ENCODE results near the gene PRPH2.
A peak's percentile ranks its signal among the peaks of the same experiment; 100 is the strongest.

Gene PRPH2

GRCh38 chr6:42722497-42722896, at the start of gene PRPH2:
PRPH2 (minus strand) TSS chr6:42722597; CDS start chr6:42722334, 263 bp downstream.
- peaks cover 17% of the 10 kb centered on the region for H3K4me1 Mint-ChIP-seq (ENCODE audit: low read depth)
- H3K9me3 Mint-ChIP-seq (ENCODE audit: low read depth) = no peaks in the 10 kb centered on the region
- H3K27ac Mint-ChIP-seq = no peak within 1 kb of the TSS
- H3K36me3 Mint-ChIP-seq = no peaks in the 10 kb centered on the region
- H3K27me3 Mint-ChIP-seq = no peaks in the 10 kb centered on the region
- no peak within 1 kb of the TSS for H3K4me3 Mint-ChIP-seq

GRCh38 chr6:42771741-42772100, 49.3 kb upstream of the PRPH2 start:
- H3K27ac Mint-ChIP-seq = peak overlapping the region; percentile 100
- peaks cover 68% of the 10 kb centered on the region for H3K4me1 Mint-ChIP-seq (ENCODE audit: low read depth)
- peaks cover 2% of the 10 kb centered on the region for H3K36me3 Mint-ChIP-seq
- H3K4me3 Mint-ChIP-seq = peak overlapping the region; percentile 84
- no peaks in the 10 kb centered on the region for H3K27me3 Mint-ChIP-seq
- H3K9me3 Mint-ChIP-seq (ENCODE audit: low read depth) = no peaks in the 10 kb centered on the region

- no peaks in the 10 kb centered on the region for H3K9me3 Mint-ChIP-seq (ENCODE audit: low read depth)
- peaks cover 10% of the 10 kb centered on the region for H3K36me3 Mint-ChIP-seq
- H3K27me3 Mint-ChIP-seq = no peaks in the 10 kb centered on the region
- H3K27ac Mint-ChIP-seq = peak overlapping the region; percentile 72
- H3K4me1 Mint-ChIP-seq (ENCODE audit: low read depth) = peaks cover 62% of the 10 kb centered on the region
- H3K4me3 Mint-ChIP-seq = no peak overlapping the region
These were observed 47.4 kb upstream of the PRPH2 start for GRCh38 chr6:42769836-42770235.

- H3K27ac Mint-ChIP-seq = peak overlapping the region; percentile 72
- H3K9me3 Mint-ChIP-seq (ENCODE audit: low read depth) = no peaks in the 10 kb centered on the region
- no peaks in the 10 kb centered on the region for H3K27me3 Mint-ChIP-seq
- peaks cover 54% of the 10 kb centered on the region for H3K4me1 Mint-ChIP-seq (ENCODE audit: low read depth)
- peaks cover 10% of the 10 kb centered on the region for H3K36me3 Mint-ChIP-seq
- H3K4me3 Mint-ChIP-seq = no peak overlapping the region
These were observed 46.7 kb upstream of the PRPH2 start for GRCh38 chr6:42769051-42769450.

- Mint-ChIP-seq H3K4me1 (ENCODE audit: low read depth) (peaks cover 35% of the 10 kb centered on the region), H3K27me3 (no peaks in the 10 kb centered on the region), H3K27ac (no peak overlapping the region)
These were observed 43.8 kb upstream of the PRPH2 start for GRCh38 chr6:42766163-42766670.

GRCh38 chr6:42764911-42765648, 42.7 kb upstream of the PRPH2 start:
- peaks cover 11% of the 10 kb centered on the region for H3K36me3 Mint-ChIP-seq
- H3K4me3 Mint-ChIP-seq = no peak overlapping the region
- peaks cover 26% of the 10 kb centered on the region for H3K4me1 Mint-ChIP-seq (ENCODE audit: low read depth)
- H3K9me3 Mint-ChIP-seq (ENCODE audit: low read depth) = no peaks in the 10 kb centered on the region
- H3K27ac Mint-ChIP-seq = no peak overlapping the region
- no peaks in the 10 kb centered on the region for H3K27me3 Mint-ChIP-seq

More at GRCh38 chr6:42766163-42766670, 43.8 kb upstream of the PRPH2 start:
- H3K4me3 Mint-ChIP-seq = no peak overlapping the region
- H3K9me3 Mint-ChIP-seq (ENCODE audit: low read depth) = no peaks in the 10 kb centered on the region
- H3K36me3 Mint-ChIP-seq = peaks cover 11% of the 10 kb centered on the region

- Mint-ChIP-seq H3K27ac (no peak overlapping the region), H3K4me3 (no peak overlapping the region), H3K36me3 (peaks cover 17% of the 10 kb centered on the region), H3K4me1 (ENCODE audit: low read depth) (peaks cover 25% of the 10 kb centered on the region), H3K9me3 (ENCODE audit: low read depth) (no peaks in the 10 kb centered on the region), H3K27me3 (no peaks in the 10 kb centered on the region)
These were observed 40.6 kb upstream of the PRPH2 start for GRCh38 chr6:42762950-42763349.

GRCh38 chr6:42762426-42762859, 40.0 kb upstream of the PRPH2 start:
- H3K27ac Mint-ChIP-seq = no peak overlapping the region
- peaks cover 17% of the 10 kb centered on the region for H3K36me3 Mint-ChIP-seq
- H3K4me3 Mint-ChIP-seq = no peak overlapping the region
- no peaks in the 10 kb centered on the region for H3K27me3 Mint-ChIP-seq
- H3K4me1 Mint-ChIP-seq (ENCODE audit: low read depth) = peaks cover 24% of the 10 kb centered on the region
- no peaks in the 10 kb centered on the region for H3K9me3 Mint-ChIP-seq (ENCODE audit: low read depth)

- peaks cover 17% of the 10 kb centered on the region for H3K36me3 Mint-ChIP-seq
- no peaks in the 10 kb centered on the region for H3K9me3 Mint-ChIP-seq (ENCODE audit: low read depth)
- peaks cover 24% of the 10 kb centered on the region for H3K4me1 Mint-ChIP-seq (ENCODE audit: low read depth)
- no peak overlapping the region for H3K4me3 Mint-ChIP-seq
- H3K27me3 Mint-ChIP-seq = no peaks in the 10 kb centered on the region
- no peak overlapping the region for H3K27ac Mint-ChIP-seq
These were observed 39.1 kb upstream of the PRPH2 start for GRCh38 chr6:42761287-42762067.

- H3K9me3 Mint-ChIP-seq (ENCODE audit: low read depth) = no peaks in the 10 kb centered on the region
- H3K36me3 Mint-ChIP-seq = peaks cover 9% of the 10 kb centered on the region
- no peaks in the 10 kb centered on the region for H3K27me3 Mint-ChIP-seq
- no peak overlapping the region for H3K4me3 Mint-ChIP-seq
- H3K27ac Mint-ChIP-seq = no peak overlapping the region
- H3K4me1 Mint-ChIP-seq (ENCODE audit: low read depth) = peaks cover 27% of the 10 kb centered on the region
These were observed 36.5 kb upstream of the PRPH2 start for GRCh38 chr6:42758756-42759430.

- Mint-ChIP-seq H3K4me1 (ENCODE audit: low read depth) (peaks cover 30% of the 10 kb centered on the region), H3K9me3 (ENCODE audit: low read depth) (no peaks in the 10 kb centered on the region), H3K36me3 (peaks cover 12% of the 10 kb centered on the region), H3K4me3 (no peak overlapping the region), H3K27me3 (no peaks in the 10 kb centered on the region), H3K27ac (no peak overlapping the region)
These were observed 34.3 kb upstream of the PRPH2 start for GRCh38 chr6:42756722-42757121.

- Mint-ChIP-seq H3K27ac (no peak overlapping the region), H3K4me3 (no peak overlapping the region), H3K36me3 (peaks cover 12% of the 10 kb centered on the region), H3K4me1 (ENCODE audit: low read depth) (peaks cover 35% of the 10 kb centered on the region), H3K27me3 (no peaks in the 10 kb centered on the region), H3K9me3 (ENCODE audit: low read depth) (no peaks in the 10 kb centered on the region)
These were observed 32.4 kb upstream of the PRPH2 start for GRCh38 chr6:42754759-42755158.

GRCh38 chr6:42751055-42751454, 28.7 kb upstream of the PRPH2 start:
- no peaks in the 10 kb centered on the region for H3K9me3 Mint-ChIP-seq (ENCODE audit: low read depth)
- peaks cover 8% of the 10 kb centered on the region for H3K36me3 Mint-ChIP-seq
- peaks cover 31% of the 10 kb centered on the region for H3K4me1 Mint-ChIP-seq (ENCODE audit: low read depth)
- no peak overlapping the region for H3K4me3 Mint-ChIP-seq
- H3K27me3 Mint-ChIP-seq = no peaks in the 10 kb centered on the region
- H3K27ac Mint-ChIP-seq = no peak overlapping the region

GRCh38 chr6:42748203-42748898, 26.0 kb upstream of the PRPH2 start:
- Mint-ChIP-seq H3K27ac (peak overlapping the region; percentile 95), H3K36me3 (peaks cover 12% of the 10 kb centered on the region), H3K4me3 (peak overlapping the region; percentile 99)

More at GRCh38 chr6:42748203-42748898, 26.0 kb upstream of the PRPH2 start:
- no peaks in the 10 kb centered on the region for H3K27me3 Mint-ChIP-seq
- H3K4me1 Mint-ChIP-seq (ENCODE audit: low read depth) = peaks cover 37% of the 10 kb centered on the region
- no peaks in the 10 kb centered on the region for H3K9me3 Mint-ChIP-seq (ENCODE audit: low read depth)

All from activated naive CD8-positive, alpha-beta T cell (primary cell).